Subcutaneous adipose tissue (tissue), 4 donors: ENCODE measurements around the gene OR51S1. TPM values are rescaled to one million over a fixed set of nuclear protein-coding genes. Genes with fewer than 3 reads are reported as not detected.

Experiments
- CTCF ChIP-seq: fragments of 450-650 bp; IDR thresholded peaks from one replicate; pipeline ENCODE4 v1.5.1; 2016; ENCODE audit warnings: low read depth, mild to moderate bottlenecking, control low read depth, antibody characterized with exemption, moderate library complexity
- total RNA-seq, 4 donors: library from RNA; depleted of rRNA; stranded (reverse); fragments of >200 nt; gene quantifications; one replicate each; pipeline ENCODE4 v1.1.0, GENCODE V29; 2016

OR51S1 gene
- total RNA-seq, 4 donors from 2014 or later: not detected

DNA sequence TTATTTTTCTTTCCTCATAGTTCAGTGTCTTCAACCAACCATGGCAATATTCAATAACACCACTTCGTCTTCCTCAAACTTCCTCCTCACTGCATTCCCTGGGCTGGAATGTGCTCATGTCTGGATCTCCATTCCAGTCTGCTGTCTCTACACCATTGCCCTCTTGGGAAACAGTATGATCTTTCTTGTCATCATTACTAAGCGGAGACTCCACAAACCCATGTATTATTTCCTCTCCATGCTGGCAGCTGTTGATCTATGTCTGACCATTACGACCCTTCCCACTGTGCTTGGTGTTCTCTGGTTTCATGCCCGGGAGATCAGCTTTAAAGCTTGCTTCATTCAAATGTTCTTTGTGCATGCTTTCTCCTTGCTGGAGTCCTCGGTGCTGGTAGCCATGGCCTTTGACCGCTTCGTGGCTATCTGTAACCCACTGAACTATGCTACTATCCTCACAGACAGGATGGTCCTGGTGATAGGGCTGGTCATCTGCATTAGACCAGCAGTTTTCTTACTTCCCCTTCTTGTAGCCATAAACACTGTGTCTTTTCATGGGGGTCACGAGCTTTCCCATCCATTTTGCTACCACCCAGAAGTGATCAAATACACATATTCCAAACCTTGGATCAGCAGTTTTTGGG lies 33.0 kb upstream of the OR51S1 start, which contains the start of gene OR51T1:
Gene OR51T1, plus strand, starts transcription at position 41 of the 641 bp plus-strand sequence. Its CDS starts 0 bp downstream, at position 41.
- no peak for TF ChIP-seq CTCF

DNA sequence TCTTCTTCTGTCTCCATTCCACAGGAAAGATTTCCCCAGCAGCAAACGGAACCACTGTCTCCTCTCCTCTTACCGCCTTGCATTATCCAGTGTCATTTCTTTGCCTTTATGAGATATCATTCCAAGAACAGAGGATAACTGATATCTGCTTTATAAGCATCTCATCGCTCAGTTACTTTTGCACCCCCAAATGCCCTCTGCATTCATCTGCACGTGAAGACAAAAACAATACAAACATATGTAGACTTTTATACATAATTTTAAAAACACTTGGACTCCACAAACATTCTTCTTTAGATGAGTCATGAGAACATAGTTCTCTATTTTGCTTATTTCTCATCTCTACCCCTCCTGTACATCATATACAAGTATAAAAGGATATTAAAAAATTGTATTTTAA lies 32.2 kb upstream of the OR51S1 start:
- no peak for TF ChIP-seq CTCF

DNA sequence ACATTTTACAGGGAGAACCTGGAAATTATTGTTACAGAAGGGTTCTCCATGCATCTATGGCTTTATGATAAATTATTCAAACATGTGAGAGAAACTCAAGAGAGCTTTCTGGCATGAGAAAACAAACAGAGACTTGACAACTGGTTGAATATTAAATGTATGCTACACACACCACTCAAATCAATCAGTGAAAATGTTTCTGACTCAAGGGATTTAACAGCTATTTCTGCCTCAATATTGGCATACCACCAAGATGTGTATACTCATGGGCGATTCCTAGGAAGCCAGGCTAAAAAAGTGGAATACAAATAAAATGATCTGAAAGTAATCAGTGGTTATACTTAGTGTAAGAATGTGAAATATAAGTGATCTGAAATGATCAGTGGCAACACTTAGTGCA lies 16.8 kb upstream of the OR51S1 start:
- TF ChIP-seq CTCF: no peak

- no peak for TF ChIP-seq CTCF
Observed at GRCh38 chr11:4863876-4864275, 14.9 kb upstream of the OR51S1 start.

DNA sequence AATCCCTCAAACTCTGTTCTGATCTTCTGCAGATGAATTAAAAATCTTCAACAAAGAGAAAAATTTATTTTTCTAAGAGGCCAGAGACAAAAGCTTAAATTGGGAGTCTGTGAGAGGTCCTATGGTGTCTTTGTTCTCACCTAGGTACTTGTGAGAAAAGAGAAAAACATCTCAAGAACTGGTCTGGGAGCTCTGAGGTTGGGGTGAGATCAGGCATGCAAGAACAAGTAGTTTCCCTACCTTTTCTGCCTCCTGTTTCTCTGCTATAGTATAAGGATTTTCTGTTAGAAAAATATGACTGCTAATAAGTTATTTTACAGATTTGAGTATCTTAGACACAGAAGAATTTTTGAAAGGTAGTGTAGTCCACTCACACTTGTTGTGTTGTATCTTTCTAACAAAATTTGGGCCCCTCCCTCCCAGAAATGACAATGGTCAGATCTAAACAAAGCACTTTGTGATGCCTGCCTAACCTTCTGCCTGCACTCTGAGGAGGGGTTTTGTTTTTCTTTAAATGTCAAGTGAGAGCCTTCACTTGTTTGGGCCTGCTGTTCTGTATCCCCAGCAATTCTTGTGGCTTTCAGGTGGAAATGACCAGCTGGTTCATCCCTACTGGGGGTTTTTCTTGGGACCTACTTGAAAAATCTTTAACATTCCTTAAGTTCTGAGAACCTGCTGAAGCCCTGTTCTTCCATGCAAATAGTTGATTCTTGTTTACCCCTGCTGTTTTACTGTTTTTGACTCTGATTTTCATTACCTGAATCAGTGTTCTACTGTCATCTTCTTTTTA lies 13.6 kb upstream of the OR51S1 start:
- no peak for TF ChIP-seq CTCF

DNA sequence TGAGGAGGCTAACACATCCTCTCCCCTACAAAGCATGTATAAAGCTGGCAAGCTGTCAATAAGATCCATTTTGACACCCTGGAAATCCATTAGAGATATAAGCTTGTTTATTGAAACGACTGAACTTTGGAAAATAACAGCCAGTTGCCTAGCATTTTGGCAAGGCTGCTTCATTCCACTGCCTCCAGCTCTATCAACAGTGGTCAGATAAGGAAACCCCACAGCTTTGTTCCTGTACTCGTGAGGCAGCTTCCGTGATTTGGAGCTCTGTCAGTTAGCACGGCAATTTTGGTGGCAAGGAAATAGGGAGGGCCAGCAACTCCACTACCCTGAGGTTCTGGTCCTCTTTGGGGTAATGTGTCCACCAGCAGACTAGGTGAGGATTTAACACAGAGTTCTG lies 2.0 kb upstream of the OR51S1 start:
- TF ChIP-seq CTCF: no peak

- no peak for TF ChIP-seq CTCF
Observed at GRCh38 chr11:4839851-4840549, 9.0 kb downstream of the OR51S1 start.
